Subcutaneous abdominal adipose tissue (tissue), 5 donors: ENCODE data around the gene SOX5.

Experiments used
- H3K27ac ChIP-seq: one replicate; pipeline ENCODE4 v1.7.0; 2013; ENCODE audit warnings: low read depth, mild to moderate bottlenecking, inconsistent platforms, low read length, moderate library complexity
- H3K27me3 ChIP-seq, 5 donors: one replicate each; pipeline ENCODE4 v1.7.0; 2013; ENCODE audit warnings: low read length in 5 of 5, inconsistent platforms in 1 of 5; ENCODE audit not compliant: control insufficient read depth in 5 of 5, insufficient read depth in 4 of 5
- H3K36me3 ChIP-seq, 5 donors: one replicate each; pipeline ENCODE4 v1.7.0; 2013; ENCODE audit warnings: low read length in 5 of 5; ENCODE audit not compliant: control insufficient read depth in 5 of 5, insufficient read depth in 5 of 5
- H3K4me1 ChIP-seq, 5 donors: one replicate each; pipeline ENCODE4 v1.7.0; 2013; ENCODE audit warnings: low read length in 5 of 5, mild to moderate bottlenecking in 3 of 5, moderate library complexity in 1 of 5; ENCODE audit not compliant: control insufficient read depth in 5 of 5, insufficient read depth in 5 of 5
- H3K4me3 ChIP-seq, 5 donors: one replicate each; pipeline ENCODE4 v1.7.0; 2013; ENCODE audit warnings: low read length in 5 of 5, low read depth in 1 of 5
- H3K9ac ChIP-seq, 5 donors: one replicate each; pipeline ENCODE4 v1.7.0; 2013; ENCODE audit warnings: low read length in 5 of 5, mild to moderate bottlenecking in 4 of 5, moderate library complexity in 3 of 5
- H3K9me3 ChIP-seq, 5 donors: one replicate each; pipeline ENCODE4 v1.7.0; 2013; ENCODE audit warnings: low read length in 5 of 5; ENCODE audit not compliant: control insufficient read depth in 5 of 5
- donor health status: healthy.
- donor health status: healthy.
- donor health status: healthy.
- donor health status: healthy.
- donor health status: healthy.

SOX5 gene

DNA sequence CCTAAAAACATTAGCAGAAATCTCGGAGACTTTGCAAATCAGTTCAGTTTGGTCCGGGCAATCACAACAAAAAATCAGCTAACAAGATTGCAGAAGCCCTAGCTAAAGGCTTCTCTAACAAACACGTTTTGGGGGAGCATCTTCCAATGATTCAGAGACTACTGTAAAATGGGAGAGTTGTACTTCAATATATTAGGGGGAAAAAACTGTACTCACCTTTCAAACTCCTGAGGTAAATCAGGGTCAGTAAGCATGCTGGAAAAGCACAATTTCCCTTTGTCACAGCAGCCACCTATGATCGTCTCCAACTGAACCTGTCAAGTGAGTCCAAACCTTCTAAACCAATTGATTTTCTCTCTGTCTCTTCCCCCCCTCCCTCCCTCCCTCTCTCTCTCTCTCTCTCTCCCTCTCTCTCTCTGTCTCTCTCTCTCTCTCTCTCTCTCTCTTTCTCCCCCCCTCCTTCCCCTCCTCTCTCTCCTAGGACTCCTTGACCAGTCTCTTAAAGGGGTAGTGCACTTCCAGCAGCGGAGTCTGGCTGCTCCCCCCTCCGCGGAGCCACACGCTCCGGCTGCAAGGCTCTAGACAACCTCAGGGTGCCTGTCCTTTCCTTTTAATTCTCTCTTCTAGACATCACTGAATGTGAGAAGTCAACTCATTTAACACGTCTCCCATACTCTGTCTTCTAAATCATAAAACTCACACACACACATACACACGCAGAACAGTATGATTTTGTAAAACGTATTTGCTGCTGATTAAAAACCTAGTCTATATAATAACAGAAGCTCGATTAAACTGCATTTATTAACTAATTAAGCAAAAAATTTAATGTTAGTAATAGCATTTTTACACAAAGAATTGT is at the start of gene SOX5:
Gene SOX5, minus strand, starts transcription at position 323 of the 862 bp plus-strand sequence. Its CDS starts 69 bp downstream, at position 254.
- Histone ChIP-seq H3K27me3 (no peaks in the 10 kb centered on the region), H3K27ac (no peak within 1 kb of the TSS), H3K4me3 (peak within 1 kb of the TSS; percentile 53 to 82 (median 59)), H3K36me3 (no peaks in the 10 kb centered on the region), H3K9ac (peak within 1 kb of the TSS; percentile 16 to 68 (median 46)), H3K9me3 (no peaks in the 10 kb centered on the region), H3K4me1 (peaks cover 0 to 23% (median 16%) of the 10 kb centered on the region in 5 donors)

DNA sequence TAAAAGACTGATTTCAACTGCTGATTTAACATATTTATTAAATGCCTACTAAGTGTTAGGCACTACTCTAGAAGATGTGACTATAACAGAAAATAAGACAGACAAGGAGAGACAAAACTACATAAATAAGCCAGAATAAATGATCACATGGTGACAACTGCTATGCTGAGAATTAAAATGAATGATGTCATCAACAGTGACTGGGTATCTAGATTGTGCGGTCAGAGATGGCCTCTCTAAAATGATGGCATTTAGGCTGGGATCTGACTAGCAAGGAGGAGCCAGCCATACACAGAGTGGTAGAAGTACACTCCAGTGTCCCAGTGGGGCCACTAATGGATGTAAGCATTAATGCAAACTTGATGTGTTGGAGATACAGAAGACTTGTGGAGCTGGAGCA is 37.6 kb upstream of the SOX5 start:
- Histone ChIP-seq H3K9ac (no peak overlapping the region), H3K4me3 (no peak overlapping the region), H3K9me3 (no peaks in the 10 kb centered on the region), H3K27ac (no peak overlapping the region), H3K36me3 (peaks cover 0 to 3% (median 0%) of the 10 kb centered on the region in 5 donors), H3K4me1 (no peaks in the 10 kb centered on the region), H3K27me3 (no peaks in the 10 kb centered on the region)

DNA sequence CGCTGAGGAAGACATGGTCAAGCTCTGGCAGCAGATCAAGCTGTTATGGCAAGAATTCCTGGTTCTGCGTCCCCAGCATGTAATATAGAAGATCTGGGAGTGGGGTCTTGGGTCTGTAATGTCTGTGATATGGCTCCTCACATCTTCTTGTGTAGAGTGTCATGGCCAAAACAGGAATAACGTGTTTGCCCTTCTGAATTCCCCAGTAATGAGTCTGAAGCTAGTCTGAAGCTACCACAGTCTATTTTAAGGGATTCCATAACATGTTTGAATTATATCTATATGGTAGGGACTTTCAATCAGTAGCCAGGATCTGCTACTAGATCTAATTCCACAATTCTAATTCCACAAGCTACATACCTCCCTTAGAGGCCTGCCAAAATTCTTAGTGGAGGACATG is 31.4 kb upstream of the SOX5 start:
- H3K9me3 ChIP-seq = no peaks in the 10 kb centered on the region

DNA sequence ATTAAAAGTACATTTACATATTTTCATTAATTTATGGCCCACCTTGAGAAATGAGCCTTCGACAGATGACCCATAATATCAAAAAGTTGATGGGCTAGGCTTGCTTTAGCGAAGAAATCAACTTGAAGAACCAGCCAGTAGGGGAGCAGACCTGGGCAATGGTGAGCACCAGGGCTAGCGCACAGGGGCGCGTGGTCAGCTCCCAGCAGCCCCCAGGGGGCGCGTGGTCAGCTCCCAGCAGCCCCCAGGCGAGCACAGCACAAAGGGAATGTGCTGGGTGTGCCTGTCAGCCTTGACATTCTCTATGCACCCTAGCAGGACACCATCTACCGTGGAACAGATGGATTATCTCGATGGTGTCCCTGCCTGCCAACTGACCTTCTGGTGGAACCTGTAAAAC is 15.3 kb upstream of the SOX5 start:
- Histone ChIP-seq H3K27ac (no peak overlapping the region), H3K27me3 (no peaks in the 10 kb centered on the region), H3K36me3 (peaks cover 0 to 2% (median 0%) of the 10 kb centered on the region in 5 donors), H3K4me3 (no peak overlapping the region), H3K4me1 (no peaks in the 10 kb centered on the region), H3K9me3 (no peaks in the 10 kb centered on the region), H3K9ac (no peak overlapping the region)

More for the DNA sequence above, 31.4 kb upstream of the SOX5 start:
- Histone ChIP-seq H3K4me3 (no peak overlapping the region), H3K36me3 (no peaks in the 10 kb centered on the region), H3K4me1 (no peaks in the 10 kb centered on the region), H3K27me3 (no peaks in the 10 kb centered on the region), H3K27ac (no peak overlapping the region), H3K9ac (no peak overlapping the region)

DNA sequence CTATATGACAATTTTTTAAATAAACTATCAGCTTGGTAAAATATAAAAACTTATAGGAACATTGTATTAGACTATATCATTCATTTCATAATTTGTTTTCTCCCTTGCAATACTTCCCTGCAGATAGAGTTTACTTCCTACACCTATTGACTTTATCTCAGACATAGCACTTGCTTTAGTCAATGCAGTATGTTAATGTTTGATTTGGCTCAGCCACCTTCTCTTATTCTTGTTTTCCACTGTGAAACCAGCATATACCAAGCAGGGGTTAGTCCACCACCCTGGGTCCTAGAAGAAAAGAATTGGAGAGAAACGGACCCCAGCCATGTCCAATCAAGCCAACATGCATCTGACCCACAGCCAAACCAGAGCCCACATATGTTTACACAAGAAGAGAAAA is 10.4 kb upstream of the SOX5 start:
- Histone ChIP-seq H3K36me3 (no peaks in the 10 kb centered on the region), H3K27ac (no peak overlapping the region), H3K27me3 (no peaks in the 10 kb centered on the region), H3K9ac (no peak overlapping the region), H3K4me1 (no peaks in the 10 kb centered on the region), H3K9me3 (no peaks in the 10 kb centered on the region), H3K4me3 (no peak overlapping the region)

DNA sequence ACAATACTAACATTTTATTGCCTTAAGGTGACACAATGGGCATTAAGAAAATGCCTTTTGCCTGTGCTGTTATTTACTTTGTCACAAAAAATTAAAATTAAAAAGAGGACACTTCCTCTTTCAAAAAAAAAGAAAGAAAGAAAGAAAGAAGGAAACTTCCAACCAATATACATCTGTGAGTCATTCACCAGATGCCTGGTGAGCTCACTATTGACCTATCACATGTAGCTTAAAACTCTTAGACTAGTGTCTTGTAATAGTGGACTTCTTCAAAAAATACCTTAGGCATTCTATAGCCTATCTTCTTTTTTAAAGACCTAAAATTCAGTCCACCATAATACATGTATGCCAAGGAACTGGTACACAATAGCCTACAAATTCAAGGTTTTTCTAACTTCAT is 4.9 kb upstream of the SOX5 start:
- Histone ChIP-seq H3K27me3 (no peaks in the 10 kb centered on the region), H3K9ac (no peak overlapping the region), H3K4me3 (no peak overlapping the region), H3K4me1 (peaks cover 0 to 15% (median 13%) of the 10 kb centered on the region in 5 donors), H3K36me3 (no peaks in the 10 kb centered on the region), H3K9me3 (no peaks in the 10 kb centered on the region), H3K27ac (no peak overlapping the region)

DNA sequence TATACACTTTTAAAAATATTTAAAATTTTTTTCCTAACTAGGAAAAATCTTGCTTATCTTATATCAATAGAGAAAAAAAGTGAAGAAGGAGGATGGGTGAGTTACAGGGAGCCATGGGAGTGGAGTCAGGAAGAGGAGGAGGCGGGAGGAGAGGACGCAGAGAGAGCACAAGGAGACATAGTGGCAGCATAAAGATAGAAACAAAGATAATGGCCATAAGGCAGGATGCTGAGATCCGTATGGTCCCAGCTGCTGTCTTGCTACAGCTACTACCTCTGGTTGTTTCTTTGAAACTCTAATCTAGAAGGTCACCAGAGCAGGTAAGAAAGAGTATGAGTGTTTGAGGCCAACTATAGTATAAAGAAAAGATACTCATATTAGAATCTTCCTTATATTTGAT is 2.6 kb upstream of the SOX5 start:
- Histone ChIP-seq H3K36me3 (no peaks in the 10 kb centered on the region), H3K4me3 (no peak overlapping the region), H3K27me3 (no peaks in the 10 kb centered on the region), H3K4me1 (peaks cover 0 to 23% (median 16%) of the 10 kb centered on the region in 5 donors), H3K27ac (no peak overlapping the region), H3K9me3 (no peaks in the 10 kb centered on the region), H3K9ac (no peak overlapping the region)

DNA sequence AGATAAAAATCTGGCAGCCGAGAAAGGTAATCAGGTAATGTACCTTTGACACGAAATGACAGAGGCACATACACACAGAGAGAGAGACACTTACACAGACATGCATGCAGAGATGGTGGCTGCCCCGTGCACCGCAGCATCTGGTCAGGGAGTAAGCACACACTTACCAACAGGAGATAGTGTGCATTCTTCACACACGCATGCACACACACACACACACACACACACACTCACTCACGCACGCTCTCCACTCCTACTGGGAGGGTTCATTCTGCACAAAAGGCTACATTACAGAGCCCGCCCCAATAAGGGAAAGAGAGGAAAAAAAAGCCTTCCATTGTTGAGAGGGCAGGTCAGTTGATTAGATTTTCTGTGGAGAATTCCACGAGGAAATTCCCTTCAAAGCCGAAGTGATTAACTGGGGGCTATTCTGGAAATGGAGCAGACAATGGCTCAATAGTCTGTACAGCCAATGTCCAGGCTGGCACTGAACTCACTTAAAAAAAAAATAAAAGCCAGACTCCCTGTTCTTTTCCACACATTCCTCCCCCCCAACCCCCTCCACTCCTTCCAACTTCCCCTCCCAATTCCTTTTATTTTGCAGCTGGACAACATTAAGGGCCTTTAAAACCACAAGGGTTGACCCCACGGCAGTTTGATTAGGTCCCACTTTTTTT is 1.4 kb upstream of the SOX5 start:
- Histone ChIP-seq H3K27me3 (no peaks in the 10 kb centered on the region), H3K27ac (no peak overlapping the region), H3K9ac (peak overlapping the region in 1 of 5 donors; percentile 68), H3K9me3 (no peaks in the 10 kb centered on the region), H3K4me3 (peak overlapping the region; percentile 53 to 82 (median 59)), H3K4me1 (peaks cover 0 to 23% (median 16%) of the 10 kb centered on the region in 5 donors), H3K36me3 (no peaks in the 10 kb centered on the region)

DNA sequence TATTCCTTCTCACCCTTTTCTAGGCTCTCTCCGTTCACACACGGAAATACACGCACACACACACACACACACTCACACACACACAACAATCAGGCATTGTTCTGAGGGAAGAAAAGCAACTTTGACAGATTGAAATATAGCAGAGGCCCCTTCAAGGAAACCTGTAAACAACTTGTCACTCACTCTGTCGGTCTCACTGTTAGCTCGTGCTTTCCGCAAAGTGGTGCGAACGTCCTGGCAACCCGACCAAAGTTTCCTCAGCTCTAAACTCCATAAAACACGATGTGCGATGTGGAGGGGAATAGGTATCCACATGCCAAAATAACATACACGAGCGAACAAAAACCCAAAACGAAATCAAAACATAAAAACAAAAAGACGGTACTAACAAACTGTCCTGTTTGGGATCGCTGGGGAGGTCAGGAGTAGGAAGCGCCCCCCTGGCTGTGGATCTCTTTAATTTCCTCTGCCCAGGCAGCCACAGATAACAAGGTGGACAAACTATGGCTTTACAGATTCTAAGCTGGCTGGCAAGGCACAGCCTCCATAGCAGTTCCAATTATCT is 822 bp upstream of the SOX5 start:
- peaks cover 0 to 23% (median 16%) of the 10 kb centered on the region in 5 donors for H3K4me1 ChIP-seq
- no peaks in the 10 kb centered on the region for H3K9me3 ChIP-seq
- H3K9ac ChIP-seq = peak overlapping the region; percentile 16 to 68 (median 46)
- no peaks in the 10 kb centered on the region for H3K36me3 ChIP-seq
- H3K4me3 ChIP-seq = peak overlapping the region; percentile 53 to 82 (median 59)
- no peaks in the 10 kb centered on the region for H3K27me3 ChIP-seq
- no peak overlapping the region for H3K27ac ChIP-seq

DNA sequence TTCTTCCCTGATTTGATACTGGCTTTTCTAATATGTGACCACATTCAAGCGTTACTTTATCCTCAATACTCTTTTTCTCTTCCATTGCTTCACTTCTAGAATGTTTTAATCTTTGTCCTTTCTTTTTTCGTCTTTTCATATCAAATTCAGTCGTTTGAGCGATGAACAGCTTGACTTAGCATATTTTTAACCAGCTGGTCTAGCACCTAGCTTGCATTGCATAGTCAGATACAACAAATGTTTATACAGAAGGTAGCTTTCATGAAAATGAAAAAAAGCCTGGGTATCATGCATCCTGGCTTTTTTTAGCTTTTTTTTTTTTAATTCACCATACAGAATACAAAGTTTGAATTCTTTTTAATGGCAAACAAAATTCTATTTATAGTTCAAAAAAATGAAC is 1.2 kb downstream of the SOX5 start:
- H3K9ac ChIP-seq = no peak overlapping the region

More for the DNA sequence above, 1.2 kb downstream of the SOX5 start:
- no peaks in the 10 kb centered on the region for H3K9me3 ChIP-seq
- no peaks in the 10 kb centered on the region for H3K36me3 ChIP-seq
- H3K27ac ChIP-seq = no peak overlapping the region
- no peaks in the 10 kb centered on the region for H3K27me3 ChIP-seq
- H3K4me1 ChIP-seq = peaks cover 0 to 23% (median 16%) of the 10 kb centered on the region in 5 donors
- no peak overlapping the region for H3K4me3 ChIP-seq
